ENCODE measurements around the gene PACSIN1. TPM values are rescaled to one million over a fixed set of nuclear protein-coding genes. Genes with fewer than 3 reads are reported as not detected.

PACSIN1 gene
- total RNA-seq, 4 donors from 2014 or later = 1.2 TPM; not detected in 2

GRCh38 chr6:34509782-34510181 is 43.9 kb downstream of the PACSIN1 start:
- WGBS, 2 donors (ENCODE audit: low coverage in 1 of 2) = 75 to 87% methylated on average over 3 to 4 of the region's 4 CpGs
- no peaks in the 10 kb centered on the region for H3K36me3 ChIP-seq
- no peak overlapping the region for H3K27ac ChIP-seq
- H3K9me3 ChIP-seq = no peaks in the 10 kb centered on the region
- H3K27me3 ChIP-seq = peaks cover 11% of the 10 kb centered on the region
- TF ChIP-seq EP300 (IDR thresholded peaks at IDR 0.05) (no peak), POLR2A (IDR thresholded peaks at IDR 0.05) (no peak), POLR2AphosphoS5 (IDR thresholded peaks at IDR 0.05) (no peak)
- TF ChIP-seq, protein P1, sequence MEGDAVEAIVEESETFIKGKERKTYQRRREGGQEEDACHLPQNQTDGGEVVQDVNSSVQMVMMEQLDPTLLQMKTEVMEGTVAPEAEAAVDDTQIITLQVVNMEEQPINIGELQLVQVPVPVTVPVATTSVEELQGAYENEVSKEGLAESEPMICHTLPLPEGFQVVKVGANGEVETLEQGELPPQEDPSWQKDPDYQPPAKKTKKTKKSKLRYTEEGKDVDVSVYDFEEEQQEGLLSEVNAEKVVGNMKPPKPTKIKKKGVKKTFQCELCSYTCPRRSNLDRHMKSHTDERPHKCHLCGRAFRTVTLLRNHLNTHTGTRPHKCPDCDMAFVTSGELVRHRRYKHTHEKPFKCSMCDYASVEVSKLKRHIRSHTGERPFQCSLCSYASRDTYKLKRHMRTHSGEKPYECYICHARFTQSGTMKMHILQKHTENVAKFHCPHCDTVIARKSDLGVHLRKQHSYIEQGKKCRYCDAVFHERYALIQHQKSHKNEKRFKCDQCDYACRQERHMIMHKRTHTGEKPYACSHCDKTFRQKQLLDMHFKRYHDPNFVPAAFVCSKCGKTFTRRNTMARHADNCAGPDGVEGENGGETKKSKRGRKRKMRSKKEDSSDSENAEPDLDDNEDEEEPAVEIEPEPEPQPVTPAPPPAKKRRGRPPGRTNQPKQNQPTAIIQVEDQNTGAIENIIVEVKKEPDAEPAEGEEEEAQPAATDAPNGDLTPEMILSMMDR (IDR thresholded peaks at IDR 0.05) = no peak
- no peak overlapping the region for H3K4me3 ChIP-seq
- no peak for ATAC-seq
- H3K4me1 ChIP-seq = peaks cover 0 to 5% (median 0%) of the 10 kb centered on the region in 3 donors

GRCh38 chr6:34510299-34510698 is 44.4 kb downstream of the PACSIN1 start:
- TF ChIP-seq, protein P1 (IDR thresholded peaks at IDR 0.05) = no peak
- TF ChIP-seq EP300 (IDR thresholded peaks at IDR 0.05) (no peak), POLR2A (IDR thresholded peaks at IDR 0.05) (no peak), POLR2AphosphoS5 (IDR thresholded peaks at IDR 0.05) (no peak)
- H3K36me3 ChIP-seq = no peaks in the 10 kb centered on the region
- peaks cover 0 to 10% (median 0%) of the 10 kb centered on the region in 3 donors for H3K4me1 ChIP-seq
- no peak overlapping the region for H3K4me3 ChIP-seq
- H3K27ac ChIP-seq = no peak overlapping the region
- ATAC-seq = no peak
- WGBS, 2 donors (ENCODE audit: low coverage in 1 of 2) = 86 to 88% methylated on average over 4 of the region's 4 CpGs
- H3K9me3 ChIP-seq = no peaks in the 10 kb centered on the region
- H3K27me3 ChIP-seq = peaks cover 16% of the 10 kb centered on the region

GRCh38 chr6:34511214-34511914 is 45.5 kb downstream of the PACSIN1 start:
- H3K36me3 ChIP-seq = no peaks in the 10 kb centered on the region
- no peak for ATAC-seq
- H3K4me3 ChIP-seq = no peak overlapping the region
- H3K9me3 ChIP-seq = no peaks in the 10 kb centered on the region
- H3K27ac ChIP-seq = no peak overlapping the region
- peaks cover 0 to 11% (median 0%) of the 10 kb centered on the region in 3 donors for H3K4me1 ChIP-seq
- H3K27me3 ChIP-seq = peaks cover 27% of the 10 kb centered on the region
- TF ChIP-seq EP300 (IDR thresholded peaks at IDR 0.05) = no peak
- TF ChIP-seq POLR2A (IDR thresholded peaks at IDR 0.05) = no peak
- no peak for TF ChIP-seq POLR2AphosphoS5 (IDR thresholded peaks at IDR 0.05)
- TF ChIP-seq, protein P1 (IDR thresholded peaks at IDR 0.05) = no peak
- 72 to 92% methylated on average over 2 to 4 of the region's 6 CpGs for WGBS, 2 donors (ENCODE audit: low coverage in 1 of 2)

GRCh38 chr6:34511915-34512737 is 46.2 kb downstream of the PACSIN1 start:
- peaks cover 0 to 11% (median 0%) of the 10 kb centered on the region in 3 donors for H3K4me1 ChIP-seq
- H3K4me3 ChIP-seq = no peak overlapping the region
- H3K27ac ChIP-seq = no peak overlapping the region
- TF ChIP-seq POLR2A (IDR thresholded peaks at IDR 0.05) (no peak), POLR2AphosphoS5 (IDR thresholded peaks at IDR 0.05) (no peak), EP300 (IDR thresholded peaks at IDR 0.05) (no peak)
- TF ChIP-seq, protein P1 (IDR thresholded peaks at IDR 0.05) = no peak
- no peaks in the 10 kb centered on the region for H3K36me3 ChIP-seq
- ATAC-seq = no peak
- 58% methylated on average over 6 of the region's 12 CpGs; no CpG with 5 or more reads in 1 of the 2 donors for WGBS, 2 donors (ENCODE audit: low coverage in 1 of 2)
- peaks cover 35% of the 10 kb centered on the region for H3K27me3 ChIP-seq
- H3K9me3 ChIP-seq = no peaks in the 10 kb centered on the region
